GM19023 (cell line): ENCODE results near the gene MAPK8IP1.
"Not testable (repeated sequence)": the region's sequence is repeated elsewhere in the genome, so short reads cannot be mapped to it uniquely, and the experiment has no call there.

Experiments
- ATAC-seq: cut with Tn5 transposase; IDR thresholded peaks from one replicate; pipeline ENCODE4 v1.9.1; 2021; ENCODE audit warnings: mild to moderate bottlenecking, moderate library complexity; ENCODE audit not compliant: unreplicated experiment

The MAPK8IP1 gene

DNA sequence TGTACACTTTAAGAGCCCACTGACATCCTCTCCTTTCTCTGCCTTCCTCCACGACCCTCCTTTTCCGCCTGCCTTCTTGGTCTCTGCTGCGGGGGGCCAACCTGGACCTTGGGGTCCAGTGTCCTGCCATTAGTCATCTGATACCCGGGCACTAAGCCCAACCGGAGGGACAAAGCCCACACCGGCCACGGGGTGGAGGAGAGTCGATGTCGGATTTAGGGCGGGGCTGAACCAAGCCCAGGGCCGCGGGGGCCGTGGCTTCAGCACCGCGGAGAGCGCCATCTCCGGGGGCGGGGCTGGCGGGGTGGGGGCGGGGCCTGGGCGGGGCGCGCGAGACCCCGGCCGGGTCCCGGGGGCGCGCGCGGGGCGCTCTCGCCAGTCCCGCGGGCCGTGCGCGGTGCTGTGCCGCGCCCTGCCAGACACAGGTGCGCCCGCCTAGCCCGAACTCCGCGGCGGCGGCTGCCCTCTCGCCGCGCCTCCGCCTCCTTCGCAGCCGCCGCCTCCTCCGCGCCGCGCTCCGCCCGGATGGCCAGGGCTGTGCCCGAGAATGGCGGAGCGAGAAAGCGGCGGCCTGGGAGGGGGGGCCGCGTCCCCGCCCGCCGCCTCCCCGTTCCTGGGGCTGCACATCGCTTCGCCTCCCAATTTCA lies at the start of gene MAPK8IP1:
Gene MAPK8IP1, plus strand, starts transcription at position 378 of the 647 bp plus-strand sequence. Its CDS starts 170 bp downstream, at position 548.
- peak; percentile 56 for ATAC-seq

DNA sequence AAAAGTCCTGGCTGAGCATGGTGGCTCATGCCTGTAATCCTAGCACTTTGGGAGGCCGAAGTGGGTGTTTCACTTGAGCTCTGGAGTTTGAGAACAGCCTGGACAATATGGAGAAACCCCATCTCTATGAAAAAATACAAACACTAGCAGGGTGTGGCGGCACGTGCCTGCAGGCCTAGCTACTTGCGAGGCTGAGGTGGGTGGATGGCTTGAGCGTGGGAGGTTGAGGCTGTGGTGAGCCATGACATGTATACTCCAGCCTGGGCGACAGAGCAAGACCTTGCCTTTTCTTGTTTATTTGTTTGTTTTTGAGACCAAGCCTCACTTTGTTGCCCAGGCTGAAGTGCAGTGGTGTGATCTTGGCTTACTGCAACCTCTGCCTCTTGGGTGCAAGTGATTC lies 46.2 kb upstream of the MAPK8IP1 start:
- no peak for ATAC-seq

DNA sequence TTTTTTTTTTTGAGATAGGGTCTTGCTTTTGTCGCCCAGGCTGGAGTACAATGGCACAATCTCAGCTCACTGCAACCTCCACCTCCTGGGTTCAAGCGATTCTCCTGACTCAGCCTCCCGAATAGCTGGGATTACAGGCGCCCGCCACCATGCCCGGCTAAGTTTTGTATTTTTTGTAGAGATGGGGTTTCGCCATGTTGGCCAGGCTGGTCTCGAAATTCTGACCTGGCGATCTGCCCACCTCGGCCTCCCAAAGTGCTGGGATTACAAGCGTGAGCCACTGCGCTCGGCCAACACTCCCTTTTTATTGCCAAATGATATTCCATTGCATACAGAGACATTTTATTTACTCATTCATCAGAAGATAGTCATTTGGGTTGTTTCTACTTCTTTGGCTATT lies 45.2 kb upstream of the MAPK8IP1 start:
- not testable (repeated sequence) for ATAC-seq

DNA sequence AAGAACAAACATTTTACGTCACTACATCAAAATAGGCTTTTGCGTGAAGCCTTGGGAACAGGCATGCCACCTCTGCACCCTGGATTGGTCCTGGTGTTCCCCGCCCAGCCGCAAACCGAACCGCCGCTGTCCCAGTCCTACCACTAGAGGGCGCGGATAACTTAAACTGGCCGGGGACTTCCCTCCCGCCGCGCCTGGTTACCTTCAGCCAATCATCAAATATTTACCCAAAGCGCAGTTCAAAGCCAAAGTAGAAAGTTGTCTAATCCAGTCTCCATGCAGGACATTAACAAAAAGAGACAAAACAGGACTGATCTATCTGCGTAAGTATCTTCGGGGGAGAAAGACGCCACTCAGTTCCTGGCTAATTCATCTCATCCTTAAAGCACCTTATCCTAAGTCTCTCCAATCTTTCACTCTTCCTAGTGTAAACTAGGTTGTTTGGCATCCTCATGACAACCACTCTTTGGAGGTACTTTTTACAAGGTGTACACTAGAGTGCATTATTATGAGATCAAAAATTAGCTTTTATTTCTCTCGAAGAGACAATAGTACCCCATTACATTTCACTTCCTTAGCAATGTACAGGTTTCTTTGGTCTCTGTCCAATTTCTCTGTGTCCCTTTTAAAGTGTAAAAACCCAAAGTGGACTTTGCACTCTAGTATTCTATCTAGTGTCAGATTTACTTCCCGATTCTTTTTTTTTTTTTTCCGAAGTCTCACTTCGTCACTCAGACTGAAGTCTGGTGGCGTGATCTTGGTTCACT lies 42.1 kb upstream of the MAPK8IP1 start:
- ATAC-seq, result no peak

DNA sequence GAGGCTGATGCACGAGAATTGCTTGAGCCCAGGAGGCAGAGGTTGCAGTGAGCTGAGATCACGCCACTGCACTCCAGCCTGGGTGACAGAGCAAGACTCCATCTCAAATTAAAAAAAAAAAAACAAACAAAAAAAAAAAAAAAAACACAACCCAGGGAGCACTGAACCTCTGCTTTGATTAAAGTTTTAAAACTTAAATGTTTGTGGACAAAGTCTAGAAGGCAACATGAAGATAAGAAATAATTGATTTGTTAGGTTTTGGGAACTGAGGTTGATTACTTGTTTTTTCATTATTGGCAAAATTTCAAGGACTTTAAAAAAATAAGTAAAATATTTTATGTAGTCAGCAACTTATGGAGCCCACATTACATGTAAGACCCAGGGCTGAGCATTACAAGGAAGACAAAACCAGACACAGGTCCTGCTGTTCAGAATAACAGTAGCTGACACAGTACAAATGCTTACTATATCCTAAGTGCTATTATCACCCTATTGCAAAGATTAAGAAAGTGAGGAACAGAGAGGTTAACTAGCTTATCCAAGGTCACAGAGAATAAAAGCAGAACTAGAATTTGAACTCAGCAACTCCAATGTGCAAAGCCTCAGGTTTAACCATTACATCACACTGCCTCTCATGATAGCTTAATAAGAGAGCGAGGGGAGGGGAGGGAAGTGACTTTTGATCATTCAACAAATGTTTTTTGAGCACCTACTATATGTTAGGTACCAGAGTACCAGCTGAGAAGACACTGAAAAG lies 40.5 kb upstream of the MAPK8IP1 start:
- ATAC-seq, result no peak

DNA sequence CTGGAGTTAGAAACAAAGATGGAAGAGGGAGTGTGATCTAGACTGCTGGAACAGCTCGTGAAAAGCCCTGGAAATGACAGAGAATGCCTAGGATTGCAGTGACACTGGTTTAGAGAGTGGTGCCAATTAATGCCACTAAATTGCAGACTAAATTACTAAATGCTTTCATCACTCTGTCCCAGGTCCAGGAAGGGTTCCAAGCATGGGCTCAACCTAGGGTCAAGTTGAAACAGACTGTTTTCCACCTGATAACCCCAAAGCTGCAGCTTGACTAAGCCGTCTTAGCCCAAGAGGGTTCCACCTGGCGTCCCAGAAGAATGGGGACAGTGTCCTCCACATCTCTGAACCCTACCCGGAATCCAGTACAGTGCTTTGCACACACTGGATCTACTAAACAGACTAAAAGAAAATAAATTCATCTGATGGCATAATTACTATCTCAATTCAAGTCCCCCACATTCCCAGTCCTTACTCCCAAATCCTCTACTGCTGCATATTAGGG lies 39.2 kb upstream of the MAPK8IP1 start:
- no peak for ATAC-seq

DNA sequence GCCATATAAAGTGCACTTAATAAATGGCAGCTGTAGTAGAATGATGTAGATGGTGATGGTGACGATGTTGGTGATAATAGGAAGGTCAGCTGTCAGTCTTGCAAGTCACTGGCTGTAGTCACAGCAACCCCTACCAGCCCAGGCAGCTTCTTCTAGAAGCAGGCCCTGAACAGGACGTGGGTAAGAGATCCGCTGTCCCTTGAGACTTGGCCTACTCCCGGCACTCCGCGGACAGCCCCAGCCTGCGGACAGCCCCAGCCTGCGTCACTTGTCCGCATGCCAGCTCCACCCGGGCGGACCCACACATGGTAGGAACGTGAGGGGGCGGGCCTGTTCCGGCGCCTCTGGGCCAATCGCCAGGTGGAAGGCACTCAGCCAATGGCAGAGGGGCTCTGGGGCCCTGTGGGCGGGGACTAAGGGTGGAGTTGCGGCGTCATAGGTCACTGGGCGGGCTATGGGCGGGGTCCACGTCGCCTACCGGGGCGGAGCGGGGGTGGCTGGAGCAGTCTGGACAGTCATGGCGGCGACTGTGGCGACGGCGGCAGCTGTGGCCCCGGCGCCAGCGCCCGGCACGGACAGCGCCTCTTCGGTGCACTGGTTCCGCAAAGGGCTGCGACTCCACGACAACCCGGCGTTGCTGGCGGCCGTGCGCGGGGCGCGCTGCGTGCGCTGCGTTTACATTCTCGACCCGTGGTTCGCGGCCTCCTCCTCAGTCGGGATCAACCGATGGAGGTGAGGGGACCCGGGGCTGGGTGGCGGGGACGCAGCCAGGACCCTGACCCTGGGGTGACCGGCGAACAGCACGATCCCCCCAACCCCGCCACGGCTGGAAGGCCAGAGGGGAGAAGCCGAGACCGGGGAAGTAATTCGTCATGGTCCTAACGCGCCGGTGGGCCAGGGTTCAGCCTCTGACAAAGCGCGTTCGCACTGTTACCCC lies 38.2 kb upstream of the MAPK8IP1 start, which contains the start of gene CRY2:
Gene CRY2, plus strand, starts transcription at position 502 of the 937 bp plus-strand sequence. Its CDS starts 16 bp downstream, at position 518.
- peak; percentile 89 for ATAC-seq

DNA sequence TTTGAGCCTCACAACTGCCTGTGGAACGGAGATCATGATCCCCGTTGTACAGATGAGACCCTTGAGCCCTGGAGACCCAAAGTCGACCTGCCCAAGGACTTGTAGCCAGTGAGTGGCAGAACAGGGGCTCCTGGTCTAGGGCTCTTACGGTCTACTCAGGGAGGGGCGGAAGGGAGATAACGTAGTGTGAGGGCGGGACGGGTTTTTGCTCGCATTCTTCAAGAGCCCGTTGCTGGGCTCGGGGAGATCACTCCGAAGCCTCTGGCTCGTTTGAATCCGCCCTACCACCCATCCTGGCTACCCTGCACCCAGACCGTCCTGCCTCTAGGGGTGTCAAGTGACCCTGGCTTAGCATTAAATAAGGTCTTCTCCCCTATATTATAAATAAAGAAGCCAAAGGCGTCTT lies 37.5 kb upstream of the MAPK8IP1 start:
- ATAC-seq, result peak; percentile 21

DNA sequence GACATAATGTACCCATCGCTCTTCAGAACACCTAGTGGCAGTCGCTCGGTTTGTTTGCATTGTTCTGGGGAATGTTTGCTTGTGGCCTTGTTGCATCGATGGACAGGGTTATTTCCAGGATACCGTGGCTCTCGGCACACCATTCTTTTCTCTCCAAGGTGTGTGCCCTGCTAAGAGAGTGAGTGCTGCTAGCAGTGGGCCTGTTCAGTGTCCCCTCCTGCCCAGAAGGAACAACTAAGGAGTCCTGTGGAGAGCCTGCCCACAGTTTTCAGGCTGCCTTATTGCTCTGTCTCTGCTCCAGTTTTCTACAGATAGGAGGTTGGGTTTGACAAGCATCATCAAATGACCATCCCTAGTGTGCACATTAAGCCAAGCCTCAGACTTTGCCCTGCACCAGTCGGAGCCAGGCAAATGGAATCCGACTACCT lies 36.8 kb upstream of the MAPK8IP1 start:
- no peak for ATAC-seq

DNA sequence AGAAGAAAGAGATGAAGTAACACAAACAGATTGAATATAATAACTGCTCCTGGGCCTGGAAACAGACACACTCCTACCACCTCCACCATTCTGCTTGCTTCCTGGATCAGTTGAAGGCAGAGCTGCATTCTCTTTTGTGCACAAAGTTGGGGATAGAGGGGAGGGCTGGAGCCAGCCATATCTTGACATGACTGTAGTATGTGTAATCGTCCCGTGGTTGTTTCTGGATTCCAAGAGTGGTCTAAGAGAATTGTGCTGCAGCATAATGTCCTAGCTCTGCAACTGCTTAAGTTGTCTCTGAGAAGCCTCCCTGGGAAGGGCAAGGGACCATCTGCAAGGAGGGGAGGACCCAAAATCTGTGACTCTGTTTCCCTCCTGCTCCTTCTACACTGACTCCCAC lies 35.0 kb upstream of the MAPK8IP1 start:
- ATAC-seq, result no peak

DNA sequence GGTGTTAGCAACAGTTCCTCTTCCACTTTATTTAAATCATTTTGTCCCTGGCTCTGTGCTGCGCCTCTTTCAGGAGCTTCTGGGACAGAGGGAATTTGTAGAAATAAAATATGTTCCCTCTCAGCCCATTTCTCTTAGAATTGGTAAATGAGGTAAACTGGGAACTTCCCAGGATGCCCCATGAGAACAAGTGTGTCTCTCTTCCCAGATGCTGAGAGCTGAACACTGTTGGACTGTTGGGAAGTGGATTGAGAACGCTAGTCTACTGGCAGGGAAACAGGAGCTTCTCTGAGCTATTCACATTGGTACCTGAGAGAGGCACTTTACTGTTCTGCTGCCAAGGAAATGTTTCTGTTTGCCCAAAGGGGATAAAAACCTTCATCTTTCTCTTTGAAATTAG lies 34.2 kb upstream of the MAPK8IP1 start:
- ATAC-seq, result no peak

DNA sequence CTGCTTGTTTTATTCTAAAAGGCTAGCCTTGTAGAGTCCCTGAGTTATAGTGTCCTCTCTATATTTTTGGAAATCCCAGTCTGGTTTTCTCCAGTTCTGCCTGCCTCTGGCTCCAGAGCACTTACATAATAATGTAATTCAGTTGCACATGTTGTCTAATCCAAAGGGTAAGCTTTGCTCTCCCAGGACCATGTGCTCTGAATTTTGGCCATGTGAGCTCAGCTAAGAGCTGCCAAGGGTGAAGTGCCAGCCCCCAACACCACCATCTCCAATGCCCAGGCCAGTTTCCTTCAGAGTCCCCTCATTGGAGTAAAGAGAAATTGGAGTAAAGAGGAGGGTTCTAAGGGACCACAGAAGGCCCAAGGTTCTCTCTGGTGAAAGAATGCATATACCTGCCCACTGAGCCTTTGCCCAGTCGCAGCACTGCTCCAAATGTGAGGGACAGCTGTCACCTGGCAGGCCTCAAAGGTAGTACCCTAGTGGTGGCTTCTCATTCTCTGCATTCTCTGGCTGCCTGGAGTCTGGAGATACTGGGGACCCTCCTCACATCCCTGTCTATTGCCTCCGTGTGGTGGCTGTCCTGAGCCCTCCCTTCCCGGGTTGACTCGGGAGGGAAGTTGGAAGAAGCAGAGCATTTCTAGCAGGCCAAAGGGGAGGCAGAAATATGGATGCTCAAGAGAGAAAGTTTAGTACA lies 33.3 kb upstream of the MAPK8IP1 start:
- no peak for ATAC-seq

DNA sequence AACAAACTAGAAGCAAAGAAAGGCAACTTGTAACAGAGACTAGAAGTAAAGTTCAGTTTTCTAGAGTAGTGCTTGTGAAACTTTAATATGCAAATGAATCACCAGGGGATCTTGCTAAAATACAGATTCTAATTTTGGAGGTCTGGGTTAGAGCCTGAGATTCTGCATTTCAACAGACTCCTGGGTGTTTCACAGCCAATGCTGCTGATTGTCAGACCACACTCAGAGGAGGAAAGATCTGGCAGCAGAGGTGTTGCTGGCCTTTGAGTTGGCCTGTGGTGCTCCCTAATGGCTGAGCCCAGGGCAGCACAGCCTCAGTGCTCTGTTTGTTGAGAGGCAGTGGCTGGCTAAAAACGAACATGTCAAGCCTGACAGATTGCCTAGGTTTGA lies 32.7 kb upstream of the MAPK8IP1 start:
- ATAC-seq, result no peak

DNA sequence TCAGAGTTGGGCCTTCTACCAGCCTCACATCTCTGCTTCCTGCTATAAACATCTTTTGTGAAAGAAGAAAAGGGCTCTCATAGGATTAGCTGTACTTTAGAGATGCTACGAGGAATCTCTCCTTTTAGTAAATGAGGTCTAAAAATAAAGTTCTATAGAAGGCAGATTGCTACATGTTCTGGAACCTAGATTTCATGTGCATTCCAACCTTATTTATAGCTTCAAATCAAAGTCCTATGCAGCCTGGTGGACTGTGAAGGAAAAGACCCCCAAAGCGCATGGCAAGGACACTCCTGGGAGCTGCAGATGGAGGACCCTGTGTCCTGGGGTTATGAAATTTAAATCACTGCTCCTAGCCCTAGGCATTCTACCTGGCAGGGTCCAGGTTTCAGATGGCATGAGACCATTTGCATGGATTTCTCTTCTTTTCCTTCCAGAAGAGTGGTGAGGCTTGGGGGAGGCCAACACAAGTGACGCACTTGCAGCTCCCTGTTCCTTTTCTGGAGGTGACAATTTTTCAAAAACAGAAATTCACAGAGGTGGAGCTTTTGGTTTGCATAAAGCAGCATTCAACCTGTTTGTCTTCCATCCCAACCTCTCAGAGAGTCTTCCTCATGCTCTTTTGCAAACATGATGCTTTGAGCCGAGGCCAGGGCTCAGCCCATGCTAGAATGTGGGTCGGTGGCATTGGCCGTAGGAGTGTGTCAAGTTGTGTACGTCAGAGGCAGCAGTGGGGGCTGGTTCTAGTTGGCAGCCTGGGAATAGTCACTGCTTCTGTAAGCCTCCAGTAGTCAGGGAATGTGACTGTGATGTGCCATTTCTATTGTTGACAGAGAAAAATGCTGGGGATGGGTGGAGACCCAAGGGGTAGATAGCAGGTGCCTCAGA lies 31.9 kb upstream of the MAPK8IP1 start:
- ATAC-seq, result no peak

DNA sequence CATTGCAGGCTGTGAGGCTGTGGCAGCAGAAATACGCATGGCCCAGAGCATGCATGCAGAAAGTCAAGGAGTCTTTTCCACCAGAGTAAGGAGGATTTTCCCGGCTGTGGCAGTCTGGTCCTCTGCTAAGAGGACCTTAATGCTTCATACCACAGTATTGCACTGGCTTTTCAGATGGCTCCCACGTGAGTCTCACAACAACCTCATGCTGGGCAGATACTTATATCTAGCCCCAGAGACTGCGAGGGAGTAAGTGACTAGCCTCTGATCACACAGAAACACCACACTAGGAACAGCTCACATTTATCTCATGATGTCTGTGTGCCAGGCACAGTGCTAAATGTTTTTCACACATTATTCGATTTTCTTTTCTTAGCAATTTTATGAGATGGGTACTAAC lies 30.1 kb upstream of the MAPK8IP1 start:
- ATAC-seq, result no peak

DNA sequence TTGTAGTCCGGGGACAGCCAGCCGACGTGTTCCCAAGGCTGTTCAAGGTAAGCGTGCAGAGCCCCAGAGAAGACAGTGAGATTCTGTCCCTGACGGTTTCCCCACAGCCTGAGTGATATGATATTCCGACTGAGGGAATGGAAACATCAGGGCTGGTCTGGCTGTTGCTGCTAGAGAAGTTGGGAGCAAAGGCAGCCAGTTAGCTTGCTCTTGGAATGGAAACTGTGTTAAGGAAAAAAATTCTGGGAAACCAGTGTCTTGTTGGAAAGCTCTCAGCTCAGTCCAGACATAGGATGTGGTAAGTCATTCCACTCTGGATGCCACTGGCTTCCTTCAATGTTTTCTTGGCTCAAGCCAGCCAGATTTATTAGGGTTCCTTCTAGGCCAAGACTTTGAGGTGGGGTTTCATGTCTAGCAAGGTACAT lies 29.4 kb upstream of the MAPK8IP1 start:
- no peak for ATAC-seq

DNA sequence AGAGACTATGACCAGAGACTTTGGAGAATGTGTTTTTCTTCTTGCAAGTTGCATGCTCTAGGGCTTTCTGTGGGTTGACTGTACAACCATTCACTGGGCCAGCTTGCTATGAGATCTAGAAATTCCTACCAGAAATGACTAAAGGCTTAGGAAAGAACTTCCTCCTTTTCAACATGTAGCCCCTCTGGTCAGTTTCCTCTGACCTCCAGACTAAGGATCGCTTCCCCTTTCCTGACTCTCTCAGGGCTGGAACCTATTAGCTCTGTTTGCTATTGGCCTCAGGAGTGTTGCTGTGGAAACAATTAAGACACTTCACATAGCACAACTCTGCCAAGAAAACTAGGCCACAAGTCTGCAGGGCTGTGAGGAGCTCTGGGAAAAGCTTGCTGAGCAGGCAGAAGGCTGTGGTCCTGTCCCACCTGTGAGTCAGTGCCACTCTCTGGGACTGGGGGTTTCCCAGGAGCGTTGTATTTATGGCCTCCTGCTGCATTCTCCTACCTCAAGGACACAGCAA lies 27.4 kb upstream of the MAPK8IP1 start:
- no peak for ATAC-seq

DNA sequence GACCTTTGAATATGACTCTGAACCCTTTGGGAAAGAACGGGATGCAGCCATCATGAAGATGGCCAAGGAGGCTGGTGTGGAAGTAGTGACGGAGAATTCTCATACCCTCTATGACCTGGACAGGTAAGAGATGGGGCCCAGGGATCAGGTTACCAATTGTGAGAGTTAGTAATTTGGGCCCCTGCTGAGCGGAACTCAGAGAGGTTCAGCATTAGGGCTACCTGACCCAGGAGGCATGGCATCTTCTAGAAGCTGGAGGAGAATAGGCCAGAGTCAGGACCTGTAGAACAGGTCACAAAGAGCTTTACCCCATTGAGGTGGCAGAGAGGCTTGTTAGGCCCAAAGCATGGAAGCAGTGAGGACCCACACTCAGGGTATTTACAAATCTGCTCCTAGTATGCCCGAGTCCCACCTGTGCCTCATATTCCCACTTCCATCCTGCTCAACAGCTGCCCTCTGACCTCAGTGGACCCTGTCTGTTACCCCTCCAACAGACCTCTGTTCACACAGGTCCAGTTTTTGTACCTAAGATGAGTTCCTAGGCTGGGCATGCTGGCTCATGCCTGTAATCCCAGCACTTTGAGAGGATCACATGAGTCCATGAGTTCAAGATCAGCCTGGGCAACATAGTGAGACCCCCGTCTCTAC lies 26.6 kb upstream of the MAPK8IP1 start:
- ATAC-seq, result no peak
